ENCODE data around the gene C1orf87.

- no peak for TF ChIP-seq CTCF (IDR thresholded peaks at IDR 0.05; ENCODE audit: low read depth, low read length, missing input control)
- no peak for TF ChIP-seq EGR1 (IDR thresholded peaks at IDR 0.05; ENCODE audit: low read depth in 2 of 2)
- TF ChIP-seq RAD21 (IDR thresholded peaks at IDR 0.05), result no peak
- TF ChIP-seq REST (IDR thresholded peaks at IDR 0.05), result no peak
- TF ChIP-seq MAX (IDR thresholded peaks at IDR 0.05), result no peak
- no peak for TF ChIP-seq YY1 (IDR thresholded peaks at IDR 0.05)
- TF ChIP-seq RXRA (IDR thresholded peaks at IDR 0.05), result no peak
- TF ChIP-seq GABPA (IDR thresholded peaks at IDR 0.05 in 1 of 2, conservative IDR thresholded peaks at IDR 0.05 in 1 of 2), result no peak
Observed at GRCh38 chr1:59992040-59992820, 81.3 kb downstream of the C1orf87 start.
